Measurements from ENCODE around the gene AP5Z1.

GRCh38 chr7:4749363-4749762, 26.1 kb upstream of the AP5Z1 start:
- TF ChIP-seq CTCF (IDR thresholded peaks at IDR 0.05; ENCODE audit: low read length) (no peak), EZH2 (IDR thresholded peaks at IDR 0.05; ENCODE audit: borderline replicate concordance, low read length) (no peak)

Data from OCI-LY1 (cell line).